NCI-H2227 (cell line): ENCODE data around the gene PGAP2.
A peak's percentile ranks its signal among the peaks of the same experiment; 100 is the strongest.
"Not testable (repeated sequence)": the region's sequence is repeated elsewhere in the genome, so short reads cannot be mapped to it uniquely, and the experiment has no call there.

Experiments used
- DNase-seq: peaks from one replicate; lab custom pipeline; 2025; ENCODE audit not compliant: unreplicated experiment; lab: John Stamatoyannopoulos, UW

PGAP2 gene

DNA sequence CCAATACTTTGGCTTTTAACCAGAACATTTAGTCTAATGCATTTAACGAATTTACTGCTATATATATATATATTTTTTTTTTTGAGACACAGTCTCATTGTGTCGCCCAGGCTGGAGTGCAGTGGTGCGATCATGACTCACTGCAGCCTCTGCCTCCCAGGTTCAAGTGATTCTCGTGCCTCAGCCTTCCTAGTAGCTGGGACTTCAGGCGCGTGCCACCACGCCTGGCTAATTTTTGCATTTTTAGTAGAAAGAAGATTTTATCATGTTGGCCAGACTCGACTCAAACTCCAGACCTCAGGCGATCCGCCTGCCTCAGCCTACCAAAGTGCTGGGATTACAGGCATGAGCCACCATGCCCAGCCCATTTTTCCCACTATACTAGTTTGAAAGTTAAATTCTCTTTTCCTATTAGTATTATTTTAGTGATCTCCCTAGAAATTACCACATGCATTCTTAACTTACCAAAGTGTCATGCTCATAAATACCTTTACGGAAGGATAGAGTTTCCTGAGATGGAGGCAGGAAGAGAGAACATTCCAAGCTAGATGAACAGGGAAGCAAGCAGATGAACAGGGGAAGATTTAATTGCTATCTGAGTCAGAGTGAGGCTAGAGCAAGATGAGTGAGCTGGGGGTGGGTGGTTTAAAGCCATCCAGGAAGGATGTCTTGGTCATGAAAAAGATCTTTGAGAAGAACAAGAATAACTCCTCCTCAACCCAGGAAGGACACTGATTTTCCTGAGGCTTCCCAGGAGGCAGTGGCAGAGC lies 4.4 kb upstream of the PGAP2 start:
- no peak for DNase-seq

DNA sequence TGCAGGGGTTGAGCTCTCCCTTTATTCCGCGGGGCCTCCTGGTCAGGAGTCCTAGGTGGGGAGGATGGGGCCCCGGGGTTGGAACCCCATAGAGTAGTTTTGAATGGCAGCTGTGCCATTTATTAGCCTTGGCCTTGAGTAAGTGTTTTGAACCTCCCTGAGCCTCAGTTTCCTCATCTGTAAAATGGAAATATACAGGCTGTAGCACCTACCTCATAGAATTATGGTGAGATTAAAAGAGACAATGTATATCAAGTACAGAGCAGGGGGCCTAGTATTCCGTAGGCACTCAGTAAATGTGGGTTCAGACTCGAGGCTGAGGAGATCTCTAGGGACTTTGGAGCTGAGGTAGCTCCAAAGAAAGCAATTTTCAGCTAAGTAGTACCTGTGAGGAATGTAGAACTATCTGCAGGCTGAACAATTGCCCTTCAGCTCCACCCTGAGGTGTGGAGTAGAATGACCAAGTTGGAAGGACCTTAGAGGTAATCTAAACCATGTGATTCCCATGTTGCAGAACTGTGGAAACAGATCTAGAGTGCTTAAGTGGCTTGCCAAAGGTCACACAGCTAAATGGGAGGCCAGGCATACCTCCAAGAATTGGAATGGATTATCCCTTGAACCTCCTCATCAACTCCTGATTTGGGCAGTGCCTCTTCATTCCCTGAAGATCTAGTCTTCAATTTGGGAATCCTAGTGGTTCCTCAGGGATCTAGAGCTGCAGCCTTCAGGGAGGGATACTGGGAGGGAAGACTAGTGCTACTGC lies 682 bp downstream of the PGAP2 start:
- DNase-seq: peak; percentile 60

DNA sequence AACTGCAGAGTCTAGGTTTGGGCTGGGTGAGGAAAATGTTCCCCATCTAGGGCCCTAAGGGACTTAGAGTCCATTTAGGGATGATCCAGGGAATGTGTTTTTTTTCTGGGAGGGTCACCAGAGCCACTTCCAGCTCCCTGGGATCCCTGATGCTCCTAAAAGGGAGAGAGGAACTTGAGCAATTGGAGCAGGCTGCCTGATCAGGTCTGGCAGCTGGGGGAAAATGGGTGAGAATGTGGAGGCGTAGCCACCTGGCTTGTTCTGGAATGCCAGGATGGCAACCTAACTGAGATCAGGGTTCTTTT lies 1.2 kb downstream of the PGAP2 start:
- DNase-seq: no peak

DNA sequence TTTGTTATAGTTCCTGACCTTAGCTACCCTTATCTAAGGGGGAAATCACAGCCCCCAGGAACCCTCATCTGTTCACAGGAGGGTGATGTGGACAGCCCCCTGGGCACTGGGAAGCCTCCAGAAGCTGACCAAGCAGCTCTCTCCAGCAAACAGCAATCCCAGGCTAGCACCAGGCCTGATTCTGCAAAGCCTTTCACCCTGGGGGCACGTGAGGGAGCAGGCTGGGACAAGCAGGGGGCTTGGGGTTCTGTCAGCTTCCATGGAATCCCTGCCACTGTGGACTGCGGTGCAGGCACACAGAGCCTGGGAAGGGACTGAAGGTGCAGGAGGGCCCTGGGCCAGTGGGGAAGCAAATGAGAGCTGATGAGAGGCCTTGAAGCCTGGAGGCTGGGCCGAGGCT lies 2.1 kb downstream of the PGAP2 start:
- no peak for DNase-seq

DNA sequence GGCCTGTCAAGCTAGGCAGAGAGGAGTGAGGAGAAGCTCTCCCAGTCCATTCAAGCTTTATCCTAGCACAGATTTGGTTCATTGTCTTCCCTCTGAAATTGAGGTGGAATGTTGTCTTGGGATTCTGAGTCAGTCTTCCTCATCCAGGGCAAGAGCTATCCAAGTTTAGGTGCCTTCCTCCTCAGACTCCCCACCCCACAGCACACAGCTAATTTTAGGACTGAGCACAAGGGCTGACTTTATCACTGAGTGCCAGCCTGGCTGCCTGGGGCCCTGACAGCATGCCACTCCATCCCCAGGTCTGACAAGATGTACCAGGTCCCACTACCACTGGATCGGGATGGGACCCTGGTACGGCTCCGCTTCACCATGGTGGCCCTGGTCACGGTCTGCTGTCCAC lies 2.6 kb downstream of the PGAP2 start:
- DNase-seq: no peak

DNA sequence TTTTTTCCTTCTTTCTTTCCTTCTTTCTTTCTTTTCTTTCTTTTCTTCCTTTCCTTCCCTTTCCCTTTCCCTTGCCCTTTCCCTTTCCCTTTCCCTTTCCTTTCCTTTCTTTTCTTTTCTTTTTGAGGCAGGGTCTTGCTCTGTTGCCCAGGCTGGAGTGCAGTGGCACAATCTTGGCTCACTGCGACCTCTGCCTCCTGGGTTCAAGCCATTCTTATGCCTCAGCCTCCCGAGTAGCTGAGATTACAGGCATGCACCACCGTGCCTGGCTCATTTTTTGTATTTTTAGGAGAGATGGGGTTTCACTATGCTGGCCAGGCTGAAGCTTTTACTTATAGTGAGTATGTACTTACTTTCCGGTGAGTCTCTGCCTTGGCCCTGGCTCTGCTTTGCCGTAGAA lies 6.5 kb downstream of the PGAP2 start:
- DNase-seq: not testable (repeated sequence)

DNA sequence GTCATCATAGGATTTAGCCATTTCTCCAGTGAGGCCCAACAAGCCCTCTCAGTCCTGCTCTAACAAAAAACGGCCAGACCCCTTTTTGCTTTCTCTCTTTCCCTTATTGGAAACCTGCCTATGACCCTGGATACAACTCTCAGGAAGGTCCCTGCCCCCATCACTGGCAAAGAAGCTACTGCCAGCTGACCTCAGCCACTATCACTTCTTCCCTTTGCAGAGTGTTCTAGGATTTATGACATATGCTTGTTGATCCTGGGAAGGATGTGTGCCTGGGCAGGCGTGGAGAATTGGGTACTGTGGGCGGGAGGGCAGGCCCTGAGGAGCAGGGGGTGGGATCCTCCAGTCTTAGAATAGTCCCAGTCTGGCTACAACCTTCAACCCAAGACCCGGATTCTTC lies 7.5 kb downstream of the PGAP2 start:
- no peak for DNase-seq

DNA sequence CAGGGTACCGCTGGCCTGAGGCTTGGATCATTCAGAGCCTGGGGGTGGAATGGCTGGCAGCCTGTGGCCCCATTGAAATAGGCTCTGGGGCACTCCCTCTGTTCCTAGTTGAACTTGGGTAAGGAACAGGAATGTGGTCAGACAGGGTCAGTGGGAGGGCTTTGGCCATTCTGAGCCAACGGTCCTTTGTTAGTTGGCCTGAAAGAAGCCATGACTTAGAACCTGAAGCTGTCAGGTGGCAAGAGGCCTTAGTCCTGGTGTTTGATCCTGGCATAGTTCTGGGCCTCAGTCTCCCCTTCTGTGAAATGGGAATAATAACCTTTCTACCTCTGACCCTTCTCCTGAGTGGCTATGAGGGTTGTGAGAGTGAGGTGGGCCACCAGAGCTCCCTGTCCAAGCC lies 8.3 kb downstream of the PGAP2 start:
- DNase-seq: no peak

DNA sequence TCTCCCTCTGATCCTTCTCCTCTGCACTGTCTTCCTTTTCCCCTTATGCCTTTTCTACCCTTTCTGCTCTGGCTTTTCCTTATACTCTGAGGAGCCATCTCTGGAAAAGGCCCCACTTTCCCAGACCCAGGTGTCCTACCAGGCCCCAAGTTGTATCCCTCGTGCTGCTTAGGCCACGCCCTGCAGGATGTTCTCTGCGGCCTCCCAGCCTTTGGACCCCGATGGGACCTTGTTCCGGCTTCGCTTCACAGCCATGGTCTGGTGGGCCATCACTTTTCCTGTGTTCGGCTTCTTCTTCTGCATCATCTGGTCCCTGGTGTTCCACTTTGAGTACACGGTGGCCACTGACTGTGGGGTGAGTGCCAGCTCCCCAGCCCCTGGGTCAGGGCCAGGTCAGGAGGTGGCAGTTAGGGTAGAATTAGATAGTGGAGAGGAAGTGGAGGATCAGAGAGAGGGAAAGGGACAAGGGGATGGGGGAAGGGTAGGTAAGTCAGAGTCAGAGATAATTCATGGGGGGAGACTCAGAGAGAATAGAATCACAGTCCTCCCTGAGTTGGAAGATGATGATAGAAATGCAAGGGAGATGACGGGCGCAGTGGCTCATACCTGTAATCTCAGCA lies 8.9 kb downstream of the PGAP2 start:
- no peak for DNase-seq

DNA sequence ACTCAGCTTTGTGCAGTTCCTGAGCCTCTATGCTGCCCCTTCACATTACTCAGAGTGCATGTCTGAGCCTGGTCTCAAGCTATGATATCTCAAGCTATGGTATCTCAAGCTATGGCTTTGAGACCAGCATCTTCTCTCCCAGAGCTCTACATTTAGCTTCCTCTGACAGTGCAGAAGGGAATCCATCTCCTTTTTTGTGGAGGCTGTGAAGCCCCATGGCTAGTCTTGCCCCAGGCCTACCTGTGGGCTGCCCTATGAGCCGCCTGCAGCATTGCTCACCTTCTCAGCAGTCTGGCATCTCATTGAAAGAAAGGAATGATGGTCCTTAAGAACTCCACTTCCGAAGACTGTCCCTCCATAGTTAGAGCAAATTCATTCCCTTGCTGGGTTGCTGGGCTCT lies 12.6 kb downstream of the PGAP2 start:
- no peak for DNase-seq

DNA sequence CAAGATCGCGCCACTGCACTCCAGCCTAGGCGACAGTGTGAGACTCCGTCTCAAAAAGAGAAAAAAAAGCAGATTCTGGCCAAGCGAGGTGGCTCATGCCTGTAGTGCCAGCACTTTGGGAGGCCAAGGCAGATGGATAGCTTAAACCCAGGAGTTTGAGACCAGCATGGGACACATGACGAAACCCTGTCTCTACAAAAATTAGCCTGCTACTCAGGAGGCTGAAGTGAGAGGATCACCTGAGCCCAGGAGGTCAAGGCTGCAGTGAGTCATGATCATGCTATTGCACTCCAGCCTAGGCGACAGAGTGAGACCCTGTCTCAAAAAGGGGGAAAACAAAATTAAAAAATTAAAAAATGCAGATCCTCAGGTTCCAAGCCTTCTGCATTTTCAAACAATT lies 14.0 kb downstream of the PGAP2 start:
- no peak for DNase-seq

DNA sequence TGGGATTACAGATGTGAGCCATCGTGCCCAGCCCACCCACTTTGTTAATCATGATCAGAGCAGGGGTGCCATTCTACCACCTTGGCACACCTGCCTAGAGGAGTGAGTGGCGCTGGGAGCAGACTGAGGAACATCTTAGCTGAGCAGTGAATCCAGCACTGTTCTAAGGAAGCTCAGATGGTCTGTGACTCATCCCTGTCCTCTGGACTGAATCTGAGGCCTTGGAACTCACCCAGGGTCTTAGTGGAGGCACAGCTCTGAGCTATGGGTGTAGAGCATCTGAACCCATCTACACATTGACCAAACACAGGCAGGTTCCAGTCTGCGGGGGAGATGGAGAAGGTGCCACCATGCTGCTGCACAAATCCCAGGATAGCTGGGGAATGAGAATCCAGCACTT lies 14.9 kb downstream of the PGAP2 start:
- DNase-seq: no peak

DNA sequence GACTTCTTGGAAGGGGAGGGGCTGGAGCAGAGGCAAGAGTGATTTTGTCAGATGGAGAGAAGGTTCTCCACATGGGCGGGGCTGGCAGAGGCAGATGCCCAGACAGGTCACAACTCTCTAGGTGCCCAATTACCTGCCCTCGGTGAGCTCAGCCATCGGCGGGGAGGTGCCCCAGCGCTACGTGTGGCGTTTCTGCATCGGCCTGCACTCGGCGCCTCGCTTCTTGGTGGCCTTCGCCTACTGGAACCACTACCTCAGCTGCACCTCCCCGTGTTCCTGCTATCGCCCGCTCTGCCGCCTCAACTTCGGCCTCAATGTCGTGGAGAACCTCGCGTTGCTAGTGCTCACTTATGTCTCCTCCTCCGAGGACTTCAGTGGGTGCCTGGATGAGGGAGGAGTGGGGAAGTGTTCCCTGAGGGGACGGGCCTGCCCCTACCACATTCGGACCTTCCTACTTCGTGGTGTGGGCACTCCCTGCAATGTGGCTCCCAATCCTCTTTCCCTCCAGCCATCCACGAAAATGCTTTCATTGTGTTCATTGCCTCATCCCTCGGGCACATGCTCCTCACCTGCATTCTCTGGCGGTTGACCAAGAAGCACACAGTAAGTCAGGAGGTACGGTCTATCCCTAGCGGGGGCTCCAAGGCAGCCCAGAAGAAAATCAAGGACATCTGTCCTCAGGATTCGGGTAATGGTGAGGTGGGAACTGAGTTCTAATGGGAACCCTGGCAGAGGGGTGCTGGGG lies 15.6 kb downstream of the PGAP2 start:
- no peak for DNase-seq

DNA sequence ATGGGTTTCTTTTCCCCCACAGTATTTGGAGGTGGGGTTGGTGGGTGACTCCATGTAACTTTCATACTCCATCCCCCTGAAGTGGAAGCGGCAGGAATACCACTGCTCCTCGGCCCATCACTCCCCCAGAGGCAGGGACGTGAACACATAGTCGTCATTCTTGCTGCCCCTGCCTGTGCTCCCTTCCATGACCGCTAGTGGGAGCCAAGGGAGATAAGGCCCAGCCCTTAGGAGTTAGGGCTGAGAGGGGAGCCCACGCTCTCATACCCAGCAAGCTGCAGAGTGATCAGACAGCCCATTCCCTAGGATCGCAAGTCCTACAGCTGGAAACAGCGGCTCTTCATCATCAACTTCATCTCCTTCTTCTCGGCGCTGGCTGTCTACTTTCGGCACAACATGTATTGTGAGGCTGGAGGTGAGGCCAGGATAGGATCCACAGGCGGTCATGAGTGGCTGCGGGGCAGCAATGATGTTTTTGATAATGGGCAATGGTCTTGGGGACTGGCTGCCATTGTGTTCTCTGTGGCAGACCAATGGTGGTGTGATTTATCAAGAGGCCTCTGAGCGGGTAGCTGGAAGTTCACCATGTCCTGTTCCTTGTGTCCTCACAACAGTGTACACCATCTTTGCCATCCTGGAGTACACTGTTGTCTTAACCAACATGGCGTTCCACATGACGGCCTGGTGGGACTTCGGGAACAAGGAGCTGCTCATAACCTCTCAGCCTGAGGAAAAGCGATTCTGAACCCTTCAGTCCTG lies 16.5 kb downstream of the PGAP2 start:
- DNase-seq: peak; percentile 60

DNA sequence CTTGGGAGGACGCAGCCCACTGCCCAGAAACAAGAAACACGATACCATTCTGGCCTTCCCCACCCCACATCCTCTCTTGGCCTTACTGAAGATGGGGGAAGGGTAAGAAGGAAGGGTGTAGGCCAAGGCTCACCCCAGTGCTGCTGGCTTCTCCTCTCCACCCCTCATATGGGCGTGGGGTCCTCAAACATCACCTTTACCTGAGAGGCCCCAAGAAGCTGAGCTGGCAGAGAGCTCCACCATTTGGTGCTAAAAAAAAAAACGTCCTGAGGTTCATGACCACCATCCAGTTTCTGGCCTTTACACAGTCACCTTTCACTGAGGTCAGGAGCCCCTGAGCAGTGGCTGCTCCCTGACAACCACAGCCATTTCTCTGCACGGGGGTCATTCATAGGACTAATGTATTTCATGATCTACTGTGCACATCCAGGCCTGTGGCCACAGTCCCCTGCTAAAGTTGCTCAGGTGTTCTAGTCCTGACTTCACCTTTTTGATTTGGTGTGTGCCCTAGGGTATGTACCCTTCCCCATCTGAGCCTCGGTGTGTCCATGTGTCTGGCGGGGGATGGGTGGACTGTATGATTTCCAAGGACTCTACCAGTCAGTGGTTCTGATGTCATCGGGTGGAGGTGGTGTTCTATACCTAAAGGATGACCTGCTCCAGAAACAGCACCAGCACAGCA lies 17.3 kb downstream of the PGAP2 start:
- no peak for DNase-seq

DNA sequence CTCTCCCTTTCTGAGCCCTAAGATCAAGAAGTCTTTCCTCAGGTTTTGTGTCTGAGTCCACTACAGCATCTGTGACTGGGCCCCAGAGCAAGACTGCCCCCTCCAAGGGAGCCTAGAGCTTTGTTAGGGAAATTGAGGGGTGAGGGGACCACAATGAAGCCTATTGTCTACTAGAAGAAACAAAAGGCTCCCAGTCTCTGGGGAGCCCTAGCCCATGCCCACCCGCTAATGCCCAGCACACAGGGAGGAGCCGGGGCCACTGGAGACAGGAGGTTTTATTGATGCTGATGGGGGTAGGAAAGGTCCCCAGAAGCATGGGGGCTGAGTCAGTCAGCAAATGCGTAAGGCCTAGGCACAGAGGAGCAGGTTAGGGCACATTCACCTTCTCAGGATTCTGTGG lies 18.4 kb downstream of the PGAP2 start:
- no peak for DNase-seq

DNA sequence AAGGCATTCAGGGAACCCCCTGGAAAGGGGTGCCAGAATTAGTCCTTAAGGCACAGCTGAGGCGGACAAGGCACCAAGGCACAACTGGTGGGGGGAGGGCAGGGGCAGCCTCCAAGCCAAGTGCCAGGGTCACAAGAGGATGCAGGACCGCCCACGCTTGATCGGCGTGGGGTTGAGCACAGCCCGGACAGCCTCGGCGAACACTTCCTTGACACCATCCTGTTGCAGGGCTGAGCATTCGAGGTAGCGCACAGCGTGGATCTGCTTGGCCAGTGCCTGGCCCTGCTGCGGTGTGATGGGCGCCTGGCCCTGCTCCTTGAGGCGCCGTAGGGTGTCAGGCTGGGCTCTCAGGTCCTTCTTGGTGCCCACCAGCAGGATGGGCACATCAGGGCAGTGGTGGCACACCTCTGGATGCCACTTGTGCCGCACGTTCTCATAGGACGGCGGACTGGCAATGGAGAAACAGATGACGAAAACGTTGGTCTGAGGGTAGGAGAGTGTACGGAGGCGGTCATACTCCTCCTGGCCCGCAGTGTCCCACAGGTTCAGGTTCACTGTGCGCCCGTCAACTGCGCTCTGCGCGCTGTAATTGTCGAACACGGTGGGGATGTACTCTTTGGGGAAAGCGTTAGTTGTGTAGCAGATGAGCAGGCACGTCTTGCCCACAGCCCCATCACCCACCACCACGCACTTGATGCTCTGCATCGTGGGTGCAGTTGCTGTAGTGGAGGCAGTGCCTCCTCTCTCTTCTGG lies 19.2 kb downstream of the PGAP2 start:
- DNase-seq: no peak

DNA sequence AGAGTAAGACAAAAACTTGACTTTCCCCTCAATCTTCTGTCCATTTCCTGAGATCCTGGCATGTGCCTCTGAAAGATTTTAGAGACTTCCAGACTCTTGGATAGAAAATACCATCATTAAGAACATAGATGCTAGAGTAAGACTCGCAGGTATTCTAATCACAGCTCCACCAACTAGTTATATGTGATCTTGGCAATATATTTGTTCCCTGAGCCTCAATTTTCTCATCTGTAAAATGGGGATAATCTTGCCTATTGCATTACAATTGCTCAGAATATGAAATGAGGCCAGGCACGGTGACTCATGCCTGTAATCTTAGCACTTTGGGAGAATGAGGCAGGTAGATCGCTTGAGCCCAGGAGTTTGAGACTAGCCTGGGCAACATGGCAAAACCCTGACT lies 21.7 kb downstream of the PGAP2 start:
- DNase-seq: no peak

DNA sequence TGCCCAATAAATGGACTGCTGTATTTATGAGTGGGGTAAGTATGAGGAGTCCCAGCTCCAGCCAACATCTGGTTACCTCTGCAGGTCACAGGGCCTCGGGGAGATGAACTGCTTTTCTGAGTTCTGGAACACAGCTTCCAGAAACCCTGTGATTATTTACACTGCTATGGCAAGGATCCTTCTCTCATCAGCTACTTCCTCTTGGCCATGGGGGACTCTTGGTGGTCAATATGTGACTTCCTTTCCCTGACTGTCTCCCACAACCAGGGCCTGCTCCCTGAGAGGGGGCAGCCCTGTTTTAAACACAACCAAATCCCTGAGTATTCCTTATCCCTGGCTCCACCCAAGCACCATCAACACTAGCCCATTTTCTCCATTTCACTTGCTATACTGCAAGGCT lies 22.4 kb downstream of the PGAP2 start:
- DNase-seq: no peak
